Left cardiac atrium (tissue), 4 donors: ENCODE data around the gene MYO18A. TPM values are rescaled to one million over a fixed set of nuclear protein-coding genes. Genes with fewer than 3 reads are reported as not detected.
"Not testable (repeated sequence)": the region's sequence is repeated elsewhere in the genome, so short reads cannot be mapped to it uniquely, and the experiment has no call there.

ENCODE experiments used
- ATAC-seq, 2 donors: fragments of 200-7000 bp; cut with Tn5 transposase; one replicate each; pipeline ENCODE4 v1.9.1; 2020; ENCODE audit warnings: mild to moderate bottlenecking in 2 of 2, moderate library complexity in 2 of 2
- DNase-seq: peaks from one replicate; pipeline ENCODE4 v3.0.0-alpha.2; 2020
- intact Hi-C, 2 donors: fragments of 100-400 bp; cut with DNase I; formaldehyde crosslinking; loops; one replicate each; pipeline versions ENCODE4 v1.14.1 to v1.15.1; 2022 to 2023
- total RNA-seq, 2 donors: library from RNA; stranded (reverse); fragmentation: NEBNext Ultra II Directional; extraction: Animal tissue kit (Norgen Biotek cat#: 25700); gene quantifications; one replicate each; pipeline ENCODE4 v1.2.1, GENCODE V29; 2021
- donor health status: DM: no; HTN: yes; CAD: no.
- donor health status: DM: no; HTN: yes; CAD: no; lungs with severe emphysema.
- donor health status: DM: yes; HTN: yes; CAD: no.
- donor health status: Dilated cardiomyopathy.

Gene MYO18A
- total RNA-seq, 2 donors from 2014 or later = 179 to 190 TPM

DNA sequence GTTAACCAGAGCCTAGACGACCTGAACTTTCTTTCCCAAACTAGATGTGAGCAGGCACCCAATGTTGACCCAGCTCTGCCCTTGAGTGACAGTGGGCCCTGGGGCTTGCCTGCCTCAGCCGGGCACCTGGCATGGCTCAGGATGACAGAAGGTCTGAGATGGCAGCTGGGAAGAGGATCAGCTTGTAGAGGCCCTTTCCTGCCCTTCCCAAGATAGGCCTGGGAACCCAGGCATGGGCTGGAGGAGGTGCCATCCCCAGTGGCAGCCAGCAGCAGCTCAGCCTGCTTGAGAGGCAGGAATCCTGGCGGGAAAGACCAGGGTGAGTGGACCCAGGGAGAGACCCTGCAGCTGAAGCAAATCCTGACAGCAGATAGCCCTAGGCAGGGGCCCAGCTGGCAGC lies 78.2 kb downstream of the MYO18A start:
- no peak for DNase-seq
- no peak for ATAC-seq
- intact Hi-C loops = no loop called here

- intact Hi-C loops = no loop called here
- DNase-seq = no peak
- no peak for ATAC-seq
Measured at GRCh38 chr17:29100296-29100695, 79.9 kb downstream of the MYO18A start.

- DNase-seq = no peak
- intact Hi-C loops = no loop called here
- ATAC-seq = no peak
Measured at GRCh38 chr17:29099527-29099926, 80.7 kb downstream of the MYO18A start.

DNA sequence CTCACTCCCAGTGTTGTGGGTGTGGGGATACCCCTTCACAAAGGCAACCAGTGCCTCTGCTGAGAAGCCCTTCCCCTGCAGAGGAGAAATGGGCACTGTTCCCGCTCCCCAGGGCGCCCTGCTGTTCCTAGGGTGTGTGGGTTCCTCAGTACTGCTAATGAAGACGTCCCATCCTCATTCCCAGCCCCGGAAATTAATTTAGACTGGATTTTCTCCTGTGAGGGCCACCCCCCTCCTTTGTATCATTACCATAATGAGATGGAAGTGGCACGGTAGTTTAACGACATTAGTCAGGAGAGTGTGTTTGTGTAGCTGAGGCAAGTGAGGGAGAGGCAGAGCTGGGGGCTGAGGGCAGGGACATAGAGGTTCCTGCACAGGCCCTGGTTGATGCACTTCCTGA lies 84.1 kb downstream of the MYO18A start:
- DNase-seq (no peak), ATAC-seq (no peak)
- intact Hi-C loops = no loop called here

DNA sequence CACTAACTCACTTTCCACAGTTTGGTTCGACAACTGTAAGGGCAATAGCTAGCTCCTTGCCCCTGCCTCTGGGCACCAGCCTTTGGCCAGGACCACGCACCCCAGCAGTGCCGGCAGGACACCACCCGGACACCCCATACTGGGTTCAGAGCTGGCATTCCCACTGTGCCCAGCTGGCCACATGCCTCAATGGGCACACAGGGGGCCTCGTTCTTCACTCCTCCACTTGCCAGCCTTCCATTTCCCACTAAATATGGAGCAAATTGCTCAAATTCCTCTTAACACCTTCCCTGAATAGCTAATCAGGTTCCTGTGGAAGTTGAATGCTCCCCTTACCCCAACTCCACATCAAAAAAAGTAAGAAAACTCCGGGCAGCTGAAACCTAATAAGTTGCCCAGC lies 84.8 kb downstream of the MYO18A start:
- DNase-seq (no peak), ATAC-seq (no peak)
- intact Hi-C loops = no loop called here

GRCh38 chr17:29094101-29094708 lies 86.0 kb downstream of the MYO18A start:
- no peak for DNase-seq
- intact Hi-C loops = no loop called here
- ATAC-seq = no peak

GRCh38 chr17:29093090-29093871 lies 86.9 kb downstream of the MYO18A start:
- DNase-seq = no peak

DNA sequence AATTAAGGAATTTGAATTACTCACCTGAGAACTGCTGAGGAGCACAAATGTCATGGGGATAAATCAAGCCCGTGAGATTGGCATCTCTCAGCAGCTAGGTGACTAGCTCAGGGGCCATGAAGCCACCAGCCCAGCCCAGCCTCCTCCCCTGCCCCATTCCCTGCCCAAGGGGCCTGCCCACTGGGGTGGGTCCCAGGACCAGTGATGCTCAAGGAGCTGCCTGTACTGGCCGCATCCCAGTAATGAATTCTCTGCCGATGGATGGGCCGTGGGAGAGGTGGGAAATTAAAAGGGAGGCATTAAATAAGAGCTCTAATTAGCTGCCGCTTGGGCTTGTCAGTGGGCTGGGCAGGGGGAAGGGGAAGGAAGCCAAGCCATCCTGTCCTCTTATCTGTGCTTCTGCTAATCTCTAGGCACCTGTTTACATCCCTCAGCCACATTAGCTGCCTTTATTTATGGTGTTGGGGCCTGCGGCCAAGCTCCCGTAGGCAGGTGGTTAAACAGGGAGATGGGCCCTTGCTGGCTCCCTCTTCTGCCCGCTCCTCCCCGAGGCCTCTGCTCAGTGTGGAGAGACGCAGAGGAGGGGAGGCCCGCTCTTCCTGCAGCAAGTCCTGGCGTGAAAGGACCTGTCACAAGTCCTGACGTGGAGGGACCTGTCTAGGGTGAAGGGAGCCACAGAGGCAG lies 88.5 kb downstream of the MYO18A start:
- ATAC-seq = no peak
- intact Hi-C loops = no loop called here
- DNase-seq = no peak

More at GRCh38 chr17:29093090-29093871, 86.9 kb downstream of the MYO18A start:
- intact Hi-C loops = no loop called here
- ATAC-seq = no peak

DNA sequence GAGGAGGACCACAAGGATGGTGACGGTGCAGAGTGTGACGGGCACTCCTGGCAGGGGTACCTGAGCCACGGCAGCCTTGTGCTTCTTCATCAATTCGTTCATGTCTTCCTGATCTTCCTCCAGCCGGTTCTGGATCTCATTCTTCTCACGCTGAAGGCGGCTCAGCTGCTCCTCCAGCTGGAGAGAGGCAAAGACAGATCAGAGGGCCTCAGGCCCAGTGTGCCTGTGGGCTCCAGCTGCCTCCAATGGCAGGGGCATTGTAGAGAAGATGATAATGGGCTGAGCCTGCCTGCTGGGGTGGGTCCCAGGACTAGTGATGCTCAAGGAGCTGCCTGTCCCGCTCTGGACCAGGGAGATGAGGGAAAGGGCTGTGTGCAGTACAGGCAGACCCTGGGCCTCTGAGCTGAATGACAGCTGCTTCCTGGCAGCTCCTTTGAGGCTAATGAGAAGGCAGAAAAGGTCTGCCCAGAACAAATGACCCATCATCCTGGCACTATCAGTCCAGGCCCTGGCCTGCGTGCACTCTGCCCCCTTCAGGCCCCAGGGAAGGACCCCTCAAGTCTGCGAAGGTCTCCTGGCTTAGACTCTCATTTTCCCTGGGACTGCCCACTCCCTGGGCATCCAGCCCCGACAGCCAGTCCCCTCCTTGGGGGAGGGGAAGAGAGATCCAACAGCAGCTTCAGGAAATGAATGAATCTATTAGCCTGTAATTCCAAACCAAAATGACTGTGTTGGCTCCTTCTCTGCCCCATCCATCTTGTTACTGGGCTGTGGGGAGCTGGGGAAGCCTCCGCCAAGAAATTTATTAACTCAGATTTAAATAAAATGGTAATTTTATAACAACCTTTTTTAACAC lies 89.2 kb downstream of the MYO18A start:
- no peak for DNase-seq

DNA sequence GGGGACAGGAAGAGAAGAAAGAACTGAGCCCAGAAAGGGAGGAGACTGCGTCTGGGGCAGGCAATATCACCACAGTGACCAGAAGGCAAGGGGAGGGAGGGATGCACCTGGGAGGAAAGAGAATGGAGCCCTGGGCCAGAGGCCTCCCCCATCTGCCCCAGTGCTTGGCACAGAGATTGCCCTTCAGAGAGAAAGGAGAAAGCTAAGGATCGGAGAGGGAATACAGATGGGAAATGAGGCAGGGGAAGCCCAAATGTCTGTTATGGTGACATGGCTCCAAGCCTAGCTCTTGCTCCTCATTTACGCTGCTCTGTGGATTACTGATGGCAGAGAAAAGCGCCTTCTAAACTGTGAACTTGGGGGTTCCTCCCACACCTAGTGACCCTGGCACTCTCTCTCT lies 90.1 kb downstream of the MYO18A start:
- ATAC-seq (no peak), DNase-seq (no peak)
- intact Hi-C loops = no loop called here

More for the DNA sequence above, 89.2 kb downstream of the MYO18A start:
- ATAC-seq = no peak
- intact Hi-C loops = no loop called here

DNA sequence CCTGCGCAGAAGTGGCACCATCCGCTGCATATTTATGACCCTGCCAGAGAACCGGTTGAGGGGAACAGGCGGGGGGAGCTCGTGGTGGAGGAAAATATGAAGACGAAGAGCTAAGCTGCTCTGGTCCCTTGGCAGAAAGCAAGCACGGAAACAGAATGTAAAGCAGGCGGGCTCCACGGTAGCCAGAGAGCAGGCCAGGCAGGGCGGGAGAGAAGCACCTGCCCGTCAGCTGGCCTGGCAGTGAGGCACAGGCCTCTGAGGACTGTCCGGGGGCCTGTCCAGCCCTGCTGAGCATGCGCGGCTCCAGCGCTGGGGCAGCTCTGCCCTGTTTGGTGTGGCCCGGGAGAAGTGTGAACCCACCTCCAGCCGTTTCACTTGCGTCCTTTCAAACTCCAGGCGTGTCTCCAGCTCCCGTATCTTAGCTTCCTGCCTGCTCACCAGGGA lies 90.6 kb downstream of the MYO18A start:
- ATAC-seq (no peak), DNase-seq (no peak)
- intact Hi-C loops = no loop called here

DNA sequence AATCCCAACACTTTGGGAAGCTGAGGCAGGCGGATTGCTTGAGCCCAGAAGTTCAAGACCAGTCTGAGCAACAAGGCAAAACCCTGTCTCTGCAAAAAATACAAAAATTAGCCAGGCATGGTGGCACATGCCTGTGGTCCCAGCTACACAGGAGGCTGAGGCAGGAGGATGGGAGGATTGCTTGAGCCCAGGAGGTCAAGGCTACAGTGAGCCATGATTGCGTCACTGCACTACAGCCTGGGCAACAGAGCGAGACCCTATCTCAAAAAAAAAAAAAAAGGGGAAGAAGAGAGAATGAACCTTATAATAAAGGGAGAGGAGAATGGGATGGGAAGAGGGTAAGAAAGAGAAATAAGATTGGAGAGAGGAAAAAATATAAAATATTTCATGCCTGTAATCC lies 91.4 kb downstream of the MYO18A start:
- DNase-seq, intact Hi-C loops, ATAC-seq: not testable (repeated sequence)

DNA sequence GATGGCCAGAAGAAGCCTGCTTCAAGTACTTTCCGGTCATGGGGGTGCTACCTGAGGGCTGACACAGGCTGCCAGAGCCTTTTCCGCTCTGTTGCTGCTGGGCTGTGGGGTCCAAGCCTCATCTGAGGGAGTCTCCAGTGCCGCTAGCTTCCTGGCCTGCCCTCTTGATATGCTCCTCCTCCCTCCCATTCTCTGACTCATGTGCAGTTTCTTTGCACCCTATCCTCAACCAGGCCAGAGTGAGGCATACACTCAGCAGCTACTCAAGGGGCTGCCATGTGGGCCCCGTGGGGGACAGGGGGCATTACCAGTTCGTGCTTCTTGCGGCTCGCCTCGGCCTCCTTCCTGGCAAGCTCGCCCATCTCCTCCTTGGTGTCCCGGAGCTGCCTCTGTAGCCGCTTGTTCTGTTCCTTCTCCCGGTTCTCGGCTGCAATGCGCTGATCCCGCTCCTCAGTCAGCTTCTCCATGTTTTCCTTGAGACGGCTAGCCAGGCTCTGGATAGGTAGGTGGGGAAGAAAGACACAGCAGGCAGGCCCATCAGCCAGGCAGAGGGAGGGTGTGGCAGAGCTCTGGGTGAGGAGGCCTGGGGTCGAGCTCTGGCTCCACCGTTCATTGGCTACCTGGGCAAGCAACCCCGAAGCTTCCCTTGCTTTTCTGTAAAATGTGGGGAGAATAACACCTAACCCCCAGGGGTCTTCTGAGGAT lies 93.4 kb downstream of the MYO18A start:
- peak in 1 of 2 donors; percentile 70 for ATAC-seq
- intact Hi-C loops = no loop called here

GRCh38 chr17:29085223-29085622 lies 95.0 kb downstream of the MYO18A start:
- ATAC-seq (peak in 1 of 2 donors; percentile 5), DNase-seq (no peak)
- intact Hi-C loops = no loop called here

More for the DNA sequence above, 93.4 kb downstream of the MYO18A start:
- no peak for DNase-seq

DNA sequence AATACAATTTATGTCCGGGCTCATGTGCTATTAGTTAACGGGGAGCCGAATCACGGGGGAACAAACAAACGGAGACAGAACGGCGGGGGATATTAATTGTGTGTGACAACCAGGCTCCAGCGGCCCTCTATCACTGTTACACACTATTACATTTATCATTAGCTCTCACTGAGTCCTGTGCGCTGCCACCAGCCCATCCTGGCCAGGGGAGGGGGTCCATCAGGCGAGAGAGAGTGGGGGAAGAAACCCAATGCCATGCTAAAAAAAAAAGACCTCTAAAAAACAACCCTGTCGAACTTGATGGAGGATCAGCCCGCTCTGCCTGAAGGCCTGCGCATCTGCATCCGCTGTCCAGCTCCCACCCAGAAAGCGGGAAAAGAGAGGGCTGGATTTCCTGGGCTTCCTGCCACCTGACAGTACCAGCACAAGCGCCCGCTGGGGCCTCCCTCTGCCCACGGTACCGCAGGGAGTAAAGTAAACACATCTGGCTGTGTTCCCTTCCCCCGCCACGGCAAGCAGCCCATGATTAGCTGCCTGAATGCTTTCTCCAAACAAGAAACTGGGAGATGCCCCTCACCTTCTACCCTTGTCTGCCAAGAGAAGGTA lies 95.6 kb downstream of the MYO18A start:
- DNase-seq (no peak), ATAC-seq (peak; percentile 14 to 65)
- intact Hi-C loops = no loop called here

GRCh38 chr17:29080965-29081364 lies 99.2 kb downstream of the MYO18A start:
- no peak for DNase-seq
- ATAC-seq = no peak
- intact Hi-C loops = no loop called here

DNA sequence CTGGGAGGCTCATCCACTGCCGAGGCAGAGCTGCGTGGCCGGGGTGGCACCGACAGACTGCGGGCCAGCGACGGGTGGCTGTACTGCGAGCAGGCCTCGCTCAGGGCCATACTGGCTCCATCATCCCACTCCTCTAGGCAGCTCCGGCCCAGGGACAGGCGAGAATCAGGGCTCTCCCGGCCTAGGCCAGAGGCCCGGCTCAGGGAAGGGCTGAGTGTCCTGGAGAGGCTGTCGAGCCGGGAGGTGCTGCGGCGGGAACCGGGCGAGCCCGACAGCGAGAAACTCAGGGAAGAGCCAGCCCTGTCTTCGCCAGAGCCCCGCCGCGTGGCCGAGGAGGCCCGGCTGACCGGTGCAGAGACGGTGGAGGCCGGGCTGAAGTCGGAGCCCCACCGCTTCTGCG lies 99.9 kb downstream of the MYO18A start:
- DNase-seq (no peak), ATAC-seq (no peak)
- intact Hi-C loops = no loop called here

- DNase-seq (no peak), ATAC-seq (no peak)
- intact Hi-C loops = no loop called here
Measured at GRCh38 chr17:29079887-29080286, 100.3 kb downstream of the MYO18A start.
